Measurements from ENCODE around the gene DHRS3.

The DHRS3 gene

GRCh38 chr1:12573015-12573825, 44.8 kb downstream of the DHRS3 start:
- H3K4me2 ChIP-seq (ENCODE audit: insufficient read depth, low read length, poor library complexity, severe bottlenecking): no peak overlapping the region
- peak overlapping the region; percentile 84 for H3K18ac ChIP-seq (ENCODE audit: low read length)
- peaks cover 0 to 2% (median 0%) of the 10 kb centered on the region in 3 experiments for H3K27me3 ChIP-seq (ENCODE audit: control insufficient read depth in 3 of 3, insufficient read depth in 3 of 3, low read depth in 1 of 3, low read length in 3 of 3)
- H2AFZ ChIP-seq (ENCODE audit: low read length): no peak overlapping the region
- H2AK5ac ChIP-seq (ENCODE audit: low read depth, low read length): no peak overlapping the region
- H2BK5ac ChIP-seq (ENCODE audit: low read length): peak overlapping the region; percentile 26
- no peak overlapping the region for H2BK120ac ChIP-seq (ENCODE audit: low read depth, low read length)
- H3K4ac ChIP-seq (ENCODE audit: low read length): no peak overlapping the region
- H3K27ac ChIP-seq (replicated peaks; ENCODE audit: low read length): no peak overlapping the region
- no peak for DNase-seq (ENCODE audit: low spot score)
- H3K9ac ChIP-seq (ENCODE audit: low read depth, low read length, poor library complexity): no peak overlapping the region
- no peak overlapping the region for H3K23ac ChIP-seq (ENCODE audit: low read depth, low read length, poor library complexity)
- H4K8ac ChIP-seq (ENCODE audit: low read depth, low read length): no peak overlapping the region
- no peak overlapping the region for H3K14ac ChIP-seq (ENCODE audit: low read length)
- no peak overlapping the region for H2BK12ac ChIP-seq (ENCODE audit: low read length)
- no peaks in the 10 kb centered on the region for H3K79me1 ChIP-seq (ENCODE audit: low read depth, low read length)
- H3K36me3 ChIP-seq (replicated peaks in 1 of 2; ENCODE audit: control insufficient read depth in 2 of 2, insufficient read depth in 2 of 2, low read length in 2 of 2): no peaks in the 10 kb centered on the region
- H3K9me3 ChIP-seq (replicated peaks in 1 of 2; ENCODE audit: control insufficient read depth in 2 of 2, insufficient read depth in 1 of 2, low read depth in 1 of 2, low read length in 2 of 2): no peaks in the 10 kb centered on the region
- H3K4me3 ChIP-seq (ENCODE audit: low read length in 2 of 2): no peak overlapping the region
- peak overlapping the region; percentile 68 for H2BK15ac ChIP-seq (ENCODE audit: low read length)
- no peaks in the 10 kb centered on the region for H3K4me1 ChIP-seq (ENCODE audit: control insufficient read depth in 2 of 2, insufficient read depth in 1 of 2, low read depth in 1 of 2, low read length in 2 of 2)
- WGBS, 2 donors (ENCODE audit: extremely low coverage in 2 of 2, insufficient read length in 2 of 2, insufficient replicate concordance in 1 of 2): no CpG with 5 or more reads among the region's 9 CpGs
- no peak overlapping the region for H4K91ac ChIP-seq (ENCODE audit: low read depth, low read length, poor library complexity)

- no peaks in the 10 kb centered on the region for H3K79me1 ChIP-seq (ENCODE audit: low read depth, low read length)
- H3K9ac ChIP-seq (ENCODE audit: low read depth, low read length, poor library complexity): no peak overlapping the region
- H2BK15ac ChIP-seq (ENCODE audit: low read length): peak overlapping the region; percentile 68
- H3K23ac ChIP-seq (ENCODE audit: low read depth, low read length, poor library complexity): no peak overlapping the region
- no peaks in the 10 kb centered on the region for H3K4me1 ChIP-seq (ENCODE audit: control insufficient read depth in 2 of 2, insufficient read depth in 1 of 2, low read depth in 1 of 2, low read length in 2 of 2)
- H2AK5ac ChIP-seq (ENCODE audit: low read depth, low read length): no peak overlapping the region
- no peak overlapping the region for H4K8ac ChIP-seq (ENCODE audit: low read depth, low read length)
- peak overlapping the region; percentile 26 for H2BK5ac ChIP-seq (ENCODE audit: low read length)
- H4K91ac ChIP-seq (ENCODE audit: low read depth, low read length, poor library complexity): no peak overlapping the region
- H3K14ac ChIP-seq (ENCODE audit: low read length): no peak overlapping the region
- H3K4me3 ChIP-seq (ENCODE audit: low read length in 2 of 2): no peak overlapping the region
- DNase-seq (ENCODE audit: low spot score): no peak
- H2BK120ac ChIP-seq (ENCODE audit: low read depth, low read length): no peak overlapping the region
- H3K18ac ChIP-seq (ENCODE audit: low read length): peak overlapping the region; percentile 84
- no peaks in the 10 kb centered on the region for H3K36me3 ChIP-seq (replicated peaks in 1 of 2; ENCODE audit: control insufficient read depth in 2 of 2, insufficient read depth in 2 of 2, low read length in 2 of 2)
- H3K27me3 ChIP-seq (ENCODE audit: control insufficient read depth in 3 of 3, insufficient read depth in 3 of 3, low read depth in 1 of 3, low read length in 3 of 3): peaks cover 0 to 2% (median 0%) of the 10 kb centered on the region in 3 experiments
- no peak overlapping the region for H2BK12ac ChIP-seq (ENCODE audit: low read length)
- no peak overlapping the region for H3K4me2 ChIP-seq (ENCODE audit: insufficient read depth, low read length, poor library complexity, severe bottlenecking)
- no peaks in the 10 kb centered on the region for H3K9me3 ChIP-seq (replicated peaks in 1 of 2; ENCODE audit: control insufficient read depth in 2 of 2, insufficient read depth in 1 of 2, low read depth in 1 of 2, low read length in 2 of 2)
- no peak overlapping the region for H2AFZ ChIP-seq (ENCODE audit: low read length)
- no peak overlapping the region for H3K27ac ChIP-seq (replicated peaks; ENCODE audit: low read length)
- no CpG with 5 or more reads among the region's 7 CpGs for WGBS, 2 donors (ENCODE audit: extremely low coverage in 2 of 2, insufficient read length in 2 of 2, insufficient replicate concordance in 1 of 2)
- no peak overlapping the region for H3K4ac ChIP-seq (ENCODE audit: low read length)
Observed at GRCh38 chr1:12572522-12572921, 45.5 kb downstream of the DHRS3 start.

DNA sequence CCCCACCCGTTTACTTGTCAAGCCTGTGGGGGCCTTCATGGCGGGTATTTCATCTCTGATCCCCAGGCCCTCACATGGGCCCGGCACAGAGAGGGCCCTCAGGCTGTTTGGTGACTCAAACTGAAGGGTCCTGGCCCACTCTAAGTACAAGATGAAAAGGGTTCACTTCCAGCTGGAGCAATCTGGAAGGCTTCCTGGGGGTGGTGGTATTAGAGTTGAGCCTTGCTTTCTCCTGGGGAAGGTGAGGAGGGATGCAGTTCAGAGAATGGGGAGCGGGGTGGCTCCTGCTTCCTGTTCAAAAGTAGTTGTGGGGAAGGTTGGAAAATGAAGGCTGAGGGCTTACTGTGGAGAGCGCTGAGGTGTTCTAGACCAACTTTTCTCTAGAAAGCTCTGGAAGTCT, 47.7 kb downstream of the DHRS3 start:
- WGBS, 2 donors (ENCODE audit: extremely low coverage in 2 of 2, insufficient read length in 2 of 2, insufficient replicate concordance in 1 of 2): no CpG with 5 or more reads among the region's 5 CpGs

GRCh38 chr1:12568009-12568767, 49.8 kb downstream of the DHRS3 start:
- Histone ChIP-seq H3K4ac (ENCODE audit: low read length) (no peak overlapping the region), H3K4me2 (ENCODE audit: insufficient read depth, low read length, poor library complexity, severe bottlenecking) (no peak overlapping the region), H2BK5ac (ENCODE audit: low read length) (peak overlapping the region; percentile 57), H3K27ac (replicated peaks; ENCODE audit: low read length) (no peak overlapping the region), H3K14ac (ENCODE audit: low read length) (no peak overlapping the region), H3K18ac (ENCODE audit: low read length) (peak overlapping the region; percentile 88), H3K23ac (ENCODE audit: low read depth, low read length, poor library complexity) (peak overlapping the region; percentile 17), H2AFZ (ENCODE audit: low read length) (no peak overlapping the region), H3K9ac (ENCODE audit: low read depth, low read length, poor library complexity) (no peak overlapping the region), H2BK12ac (ENCODE audit: low read length) (no peak overlapping the region), H2BK120ac (ENCODE audit: low read depth, low read length) (no peak overlapping the region), H3K4me3 (ENCODE audit: low read length in 2 of 2) (no peak overlapping the region), H4K8ac (ENCODE audit: low read depth, low read length) (no peak overlapping the region), H4K91ac (ENCODE audit: low read depth, low read length, poor library complexity) (no peak overlapping the region), H3K9me3 (replicated peaks in 1 of 2; ENCODE audit: control insufficient read depth in 2 of 2, insufficient read depth in 1 of 2, low read depth in 1 of 2, low read length in 2 of 2) (peaks cover 0 to 8% of the 10 kb centered on the region in 2 donors), H3K27me3 (ENCODE audit: control insufficient read depth in 3 of 3, insufficient read depth in 3 of 3, low read depth in 1 of 3, low read length in 3 of 3) (peaks cover 0 to 2% (median 0%) of the 10 kb centered on the region in 3 experiments), H2AK5ac (ENCODE audit: low read depth, low read length) (no peak overlapping the region), H3K36me3 (replicated peaks in 1 of 2; ENCODE audit: control insufficient read depth in 2 of 2, insufficient read depth in 2 of 2, low read length in 2 of 2) (no peaks in the 10 kb centered on the region), H3K79me1 (ENCODE audit: low read depth, low read length) (no peaks in the 10 kb centered on the region), H3K4me1 (ENCODE audit: control insufficient read depth in 2 of 2, insufficient read depth in 1 of 2, low read depth in 1 of 2, low read length in 2 of 2) (no peaks in the 10 kb centered on the region), H2BK15ac (ENCODE audit: low read length) (no peak overlapping the region)
- no peak for DNase-seq (ENCODE audit: low spot score)
- WGBS, 2 donors (ENCODE audit: extremely low coverage in 2 of 2, insufficient read length in 2 of 2, insufficient replicate concordance in 1 of 2): no CpG with 5 or more reads among the region's 14 CpGs

More for the DNA sequence above, 47.7 kb downstream of the DHRS3 start:
- no peak overlapping the region for H2BK15ac ChIP-seq (ENCODE audit: low read length)
- no peak overlapping the region for H3K4me2 ChIP-seq (ENCODE audit: insufficient read depth, low read length, poor library complexity, severe bottlenecking)
- H2BK5ac ChIP-seq (ENCODE audit: low read length): no peak overlapping the region
- H3K36me3 ChIP-seq (replicated peaks in 1 of 2; ENCODE audit: control insufficient read depth in 2 of 2, insufficient read depth in 2 of 2, low read length in 2 of 2): no peaks in the 10 kb centered on the region
- H3K4me1 ChIP-seq (ENCODE audit: control insufficient read depth in 2 of 2, insufficient read depth in 1 of 2, low read depth in 1 of 2, low read length in 2 of 2): no peaks in the 10 kb centered on the region
- no peak overlapping the region for H3K14ac ChIP-seq (ENCODE audit: low read length)
- H3K9ac ChIP-seq (ENCODE audit: low read depth, low read length, poor library complexity): no peak overlapping the region
- H3K27ac ChIP-seq (replicated peaks; ENCODE audit: low read length): no peak overlapping the region
- no peak overlapping the region for H2AFZ ChIP-seq (ENCODE audit: low read length)
- H2BK12ac ChIP-seq (ENCODE audit: low read length): no peak overlapping the region
- H3K4me3 ChIP-seq (ENCODE audit: low read length in 2 of 2): no peak overlapping the region
- H2AK5ac ChIP-seq (ENCODE audit: low read depth, low read length): peak overlapping the region; percentile 61
- H3K4ac ChIP-seq (ENCODE audit: low read length): no peak overlapping the region
- no peak overlapping the region for H3K18ac ChIP-seq (ENCODE audit: low read length)
- no peak overlapping the region for H3K23ac ChIP-seq (ENCODE audit: low read depth, low read length, poor library complexity)
- H4K91ac ChIP-seq (ENCODE audit: low read depth, low read length, poor library complexity): no peak overlapping the region
- no peak for DNase-seq (ENCODE audit: low spot score)
- no peak overlapping the region for H4K8ac ChIP-seq (ENCODE audit: low read depth, low read length)
- H3K27me3 ChIP-seq (ENCODE audit: control insufficient read depth in 3 of 3, insufficient read depth in 3 of 3, low read depth in 1 of 3, low read length in 3 of 3): peaks cover 0 to 2% (median 0%) of the 10 kb centered on the region in 3 experiments
- no peaks in the 10 kb centered on the region for H3K79me1 ChIP-seq (ENCODE audit: low read depth, low read length)
- H3K9me3 ChIP-seq (replicated peaks in 1 of 2; ENCODE audit: control insufficient read depth in 2 of 2, insufficient read depth in 1 of 2, low read depth in 1 of 2, low read length in 2 of 2): no peaks in the 10 kb centered on the region
- H2BK120ac ChIP-seq (ENCODE audit: low read depth, low read length): no peak overlapping the region

Measured in neuronal stem cell (in vitro differentiated cells).